NT2/D1 (cell line): ENCODE results near the gene MT2A.

Experiments
- SUZ12 ChIP-seq: IDR thresholded peaks from 2 replicates; pipeline ENCODE4 v1.6.1; 2011; ENCODE audit not compliant: insufficient read length, insufficient read depth; ENCODE audit errors: extremely low read depth
- YY1 ChIP-seq: IDR thresholded peaks from 2 replicates; pipeline ENCODE4 v1.6.1; 2011; ENCODE audit not compliant: insufficient read length, insufficient read depth

GRCh38 chr16:56649271-56649670, 40.9 kb downstream of the MT2A start:
- no peak for TF ChIP-seq YY1
- TF ChIP-seq SUZ12: no peak
